ENCODE data around the gene RPL36. TPM values are rescaled to one million over a fixed set of nuclear protein-coding genes. Genes with fewer than 3 reads are reported as not detected.

Gene RPL36
- total RNA-seq, 1 donor from 2014 or later, result 1,717 TPM

DNA sequence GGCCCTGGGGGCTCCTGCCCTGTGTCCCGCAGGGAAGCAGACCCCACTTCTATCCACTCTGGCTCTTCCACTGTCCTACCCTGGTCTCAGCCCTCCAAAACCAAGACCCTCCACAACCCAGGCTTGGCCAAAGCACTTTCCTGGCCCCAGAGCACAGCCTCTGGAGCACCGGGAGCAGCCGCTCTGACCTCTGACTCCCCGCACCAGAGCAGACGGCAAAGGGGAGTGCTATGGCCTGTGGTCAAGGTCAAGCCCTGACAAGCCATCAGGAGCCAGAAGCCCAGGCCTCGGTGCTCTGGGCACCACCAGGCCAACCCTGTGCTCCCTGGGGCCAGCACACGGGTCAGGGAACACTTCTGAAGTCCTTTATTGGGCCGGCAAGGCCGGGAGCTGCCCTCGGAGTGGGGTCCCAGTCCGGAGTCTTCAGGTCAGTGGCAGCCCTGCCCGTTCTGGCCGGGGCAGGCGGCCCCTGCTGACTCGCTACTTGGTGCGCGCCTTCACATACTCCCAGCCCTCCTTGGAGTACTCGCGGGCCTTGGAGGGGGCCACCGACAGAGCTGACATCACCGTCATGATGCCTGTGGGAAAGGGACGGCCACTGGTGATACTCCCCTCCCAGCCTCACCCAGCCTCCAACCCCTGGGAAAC lies 11.9 kb upstream of the RPL36 start:
- Histone ChIP-seq H3K4me3 (ENCODE audit: low read depth, low read length) (no peak overlapping the region), H3K27me3 (ENCODE audit: control insufficient read depth, insufficient read depth, low read length) (no peaks in the 10 kb centered on the region), H3K36me3 (ENCODE audit: control insufficient read depth, insufficient read depth, low read length) (no peaks in the 10 kb centered on the region)
- TF ChIP-seq CTCF (IDR thresholded peaks at IDR 0.05; ENCODE audit: insufficient read depth, low read length, poor library complexity, severe bottlenecking), result no peak
- DNase-seq (ENCODE audit: low read depth), result no peak

DNA sequence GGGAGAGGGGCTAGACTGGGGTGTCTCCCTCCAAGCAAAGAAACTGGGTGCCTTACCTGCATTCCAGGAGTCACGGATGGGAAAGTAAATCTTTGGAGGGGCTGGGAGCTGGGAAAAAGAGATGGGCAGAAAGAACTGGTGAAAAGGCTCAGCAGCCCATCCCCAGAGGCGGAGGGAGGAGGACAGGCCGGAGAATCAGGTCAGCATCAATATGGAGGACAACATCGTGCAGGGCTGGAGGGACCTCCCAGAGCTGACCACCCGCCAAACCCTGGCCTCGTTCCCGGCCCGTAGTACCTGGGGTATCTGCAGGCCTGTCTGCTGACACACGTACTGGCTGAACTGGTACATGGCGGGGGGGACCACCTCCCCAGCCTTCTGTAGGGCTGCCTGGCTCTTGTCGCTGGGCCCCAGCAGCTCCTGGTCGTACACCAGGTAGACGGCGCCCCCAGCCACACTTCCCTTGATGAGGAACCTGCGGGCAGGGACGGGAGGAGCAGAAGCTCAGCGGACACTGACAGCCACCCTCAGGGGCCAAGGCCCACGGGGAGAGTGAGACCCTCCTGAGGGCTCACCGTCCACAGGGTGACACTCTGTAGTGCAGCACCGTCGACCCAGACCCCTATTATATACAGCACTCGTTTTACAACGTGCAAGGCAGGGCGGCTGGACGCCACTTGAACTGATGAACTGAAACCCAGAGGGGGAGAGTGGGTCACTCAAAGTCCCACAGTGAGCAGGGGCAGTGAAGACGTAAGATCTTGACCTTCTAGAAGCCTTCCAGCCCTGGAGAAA lies 10.6 kb upstream of the RPL36 start:
- DNase-seq (ENCODE audit: low read depth), result no peak
- Histone ChIP-seq H3K36me3 (ENCODE audit: control insufficient read depth, insufficient read depth, low read length) (no peaks in the 10 kb centered on the region), H3K27me3 (ENCODE audit: control insufficient read depth, insufficient read depth, low read length) (no peaks in the 10 kb centered on the region), H3K4me3 (ENCODE audit: low read depth, low read length) (peak overlapping the region; percentile 87)
- TF ChIP-seq CTCF (IDR thresholded peaks at IDR 0.05; ENCODE audit: insufficient read depth, low read length, poor library complexity, severe bottlenecking), result no peak

DNA sequence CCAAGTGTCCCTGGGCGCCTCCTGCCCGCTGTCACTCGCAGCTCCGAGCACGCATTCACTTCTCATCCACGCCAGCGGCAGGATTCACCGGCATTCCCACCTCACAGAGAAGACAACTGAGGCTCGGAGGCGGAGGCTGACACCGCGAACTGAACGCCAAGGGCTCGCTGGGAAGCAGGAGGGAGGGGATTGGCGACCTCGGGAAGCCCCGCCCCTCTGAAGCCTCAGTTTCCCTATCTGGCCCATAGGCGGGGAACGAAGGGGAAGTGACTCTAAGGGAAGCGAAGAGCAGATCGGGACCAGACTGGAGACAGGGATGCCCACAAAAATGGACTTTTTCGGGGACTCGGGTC lies 10.0 kb upstream of the RPL36 start:
- no peaks in the 10 kb centered on the region for H3K36me3 ChIP-seq (ENCODE audit: control insufficient read depth, insufficient read depth, low read length)
- H3K4me3 ChIP-seq (ENCODE audit: low read depth, low read length), result peak overlapping the region; percentile 87
- DNase-seq (ENCODE audit: low read depth), result no peak
- TF ChIP-seq CTCF (IDR thresholded peaks at IDR 0.05; ENCODE audit: insufficient read depth, low read length, poor library complexity, severe bottlenecking), result no peak
- no peaks in the 10 kb centered on the region for H3K27me3 ChIP-seq (ENCODE audit: control insufficient read depth, insufficient read depth, low read length)

DNA sequence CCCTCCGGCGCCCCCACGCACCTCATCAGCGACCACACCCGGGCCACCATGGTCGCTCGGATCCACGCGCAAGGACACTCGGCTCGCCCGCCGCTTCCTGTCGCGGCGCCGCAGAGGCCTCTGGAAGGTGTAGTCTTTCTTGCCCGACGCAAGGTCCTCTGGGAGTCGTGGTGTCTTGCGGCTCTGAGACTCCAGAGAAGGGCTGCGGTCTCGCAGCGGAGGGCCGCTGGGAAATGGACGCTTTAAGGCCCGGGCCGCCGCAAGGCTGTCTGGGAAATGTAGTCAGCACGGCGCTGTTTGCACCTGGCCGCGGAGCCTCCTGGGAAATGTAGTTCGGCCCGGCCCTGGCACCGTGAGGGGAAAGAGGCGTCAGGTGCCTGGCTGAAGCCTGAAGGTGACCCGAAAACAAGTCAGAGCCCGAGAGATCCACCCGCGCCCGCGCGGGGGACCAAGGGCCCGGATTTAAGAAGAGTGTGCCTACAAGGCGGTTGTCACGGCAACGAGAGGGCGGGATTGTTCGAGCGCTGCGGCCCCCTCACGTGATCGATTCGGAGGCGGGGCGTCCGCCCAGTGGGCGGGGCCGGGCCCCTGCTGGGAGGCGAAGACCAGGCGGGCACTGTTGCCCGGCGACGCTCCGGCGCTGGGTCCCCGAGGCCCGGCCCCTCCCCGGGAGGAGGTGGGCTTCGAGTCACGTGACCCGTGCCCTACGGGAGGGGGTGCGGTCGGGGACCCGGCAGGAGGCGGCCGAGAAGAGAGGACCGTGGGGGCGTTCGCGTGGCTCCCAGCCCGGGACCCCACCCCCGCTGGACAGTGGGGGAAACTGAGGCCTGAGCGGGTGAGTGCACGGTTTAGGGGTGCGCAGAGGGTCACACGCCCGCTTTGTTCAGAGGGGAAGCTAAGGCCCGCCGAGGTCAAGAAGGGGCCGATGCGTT lies 9.4 kb upstream of the RPL36 start, which contains the start of the genes HSD11B1L and MICOS13:
TSS of gene HSD11B1L (plus strand) at position 591 of the 932 bp plus-strand sequence. CDS start 3,806 bp downstream, outside the sequence.
TSS of gene MICOS13 (minus strand) at position 80 of the 932 bp plus-strand sequence. CDS start at position 50, 30 bp downstream.
- no peaks in the 10 kb centered on the region for H3K36me3 ChIP-seq (ENCODE audit: control insufficient read depth, insufficient read depth, low read length)
- peak within 1 kb of the TSS; percentile 87 for H3K4me3 ChIP-seq (ENCODE audit: low read depth, low read length)
- no peak for TF ChIP-seq CTCF (IDR thresholded peaks at IDR 0.05; ENCODE audit: insufficient read depth, low read length, poor library complexity, severe bottlenecking)
- H3K27me3 ChIP-seq (ENCODE audit: control insufficient read depth, insufficient read depth, low read length), result no peaks in the 10 kb centered on the region
- DNase-seq (ENCODE audit: low read depth), result peak; percentile 97

DNA sequence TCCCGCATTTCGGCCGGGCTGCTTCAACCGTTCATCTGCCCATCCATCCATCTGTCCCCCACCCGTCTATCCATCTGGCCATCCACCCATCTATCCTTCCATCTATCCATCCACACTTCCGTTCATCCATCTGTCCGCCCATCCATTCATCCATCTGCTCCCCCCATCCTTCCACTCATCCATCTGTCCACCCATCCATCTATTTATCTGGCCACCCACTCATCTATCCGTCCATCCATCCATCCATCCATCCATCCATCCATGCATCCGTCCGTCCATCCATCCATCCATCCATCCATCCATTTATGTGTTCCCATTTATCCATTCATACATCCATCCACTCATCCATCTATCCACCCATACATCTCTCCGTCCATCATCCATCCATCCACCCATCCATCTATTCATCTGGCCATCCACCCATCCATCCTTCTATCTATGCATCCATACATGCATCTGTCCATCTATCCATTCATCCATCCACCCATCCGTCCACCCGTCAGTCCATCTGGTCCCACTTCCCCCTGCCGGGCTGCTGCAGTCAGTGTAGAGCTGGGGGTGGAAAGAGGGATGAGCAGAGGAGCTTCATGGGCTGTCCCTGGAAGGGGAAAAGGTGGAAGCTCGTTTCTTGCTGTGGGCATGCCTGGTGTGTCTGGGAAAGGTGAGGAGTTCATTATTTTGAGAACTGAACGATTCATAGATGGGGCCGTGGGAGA lies 8.5 kb upstream of the RPL36 start:
- no peak for DNase-seq (ENCODE audit: low read depth)
- Histone ChIP-seq H3K27me3 (ENCODE audit: control insufficient read depth, insufficient read depth, low read length) (no peaks in the 10 kb centered on the region), H3K36me3 (ENCODE audit: control insufficient read depth, insufficient read depth, low read length) (no peaks in the 10 kb centered on the region), H3K4me3 (ENCODE audit: low read depth, low read length) (peak overlapping the region; percentile 87)
- TF ChIP-seq CTCF (IDR thresholded peaks at IDR 0.05; ENCODE audit: insufficient read depth, low read length, poor library complexity, severe bottlenecking), result no peak

Measured in kidney epithelial cell (primary cell).